GM18526 (cell line): Measurements from ENCODE around the gene TMCO4.

ENCODE experiments used
- POLR2A ChIP-seq: IDR thresholded peaks from 3 replicates; pipeline ENCODE4 v1.6.1; 2011; ENCODE audit not compliant: insufficient read length; ENCODE audit errors: extremely low read depth

The TMCO4 gene

GRCh38 chr1:19799230-19800075 lies at the start of gene TMCO4:
TMCO4 (minus strand) TSS chr1:19799916; CDS start chr1:19780758, 19,158 bp downstream.
- peak; percentile 54 for TF ChIP-seq POLR2A

- TF ChIP-seq POLR2A, result no peak
These were observed 46.6 kb upstream of the TMCO4 start for GRCh38 chr1:19846338-19846737.

GRCh38 chr1:19845555-19845954 lies 45.8 kb upstream of the TMCO4 start:
- TF ChIP-seq POLR2A, result no peak

- TF ChIP-seq POLR2A, result no peak
These were observed 45.2 kb upstream of the TMCO4 start for GRCh38 chr1:19844731-19845495.

- no peak for TF ChIP-seq POLR2A
These were observed 40.5 kb upstream of the TMCO4 start for GRCh38 chr1:19840228-19840627.

GRCh38 chr1:19837866-19838265 lies 38.1 kb upstream of the TMCO4 start:
- TF ChIP-seq POLR2A, result no peak

GRCh38 chr1:19835578-19835977 lies 35.9 kb upstream of the TMCO4 start:
- TF ChIP-seq POLR2A, result no peak

GRCh38 chr1:19831441-19831840 lies 31.7 kb upstream of the TMCO4 start:
- no peak for TF ChIP-seq POLR2A

GRCh38 chr1:19828546-19828945 lies 28.8 kb upstream of the TMCO4 start:
- no peak for TF ChIP-seq POLR2A

GRCh38 chr1:19825298-19825697 lies 25.6 kb upstream of the TMCO4 start:
- no peak for TF ChIP-seq POLR2A

GRCh38 chr1:19824541-19824940 lies 24.8 kb upstream of the TMCO4 start:
- no peak for TF ChIP-seq POLR2A

- no peak for TF ChIP-seq POLR2A
These were observed 24.3 kb upstream of the TMCO4 start for GRCh38 chr1:19824036-19824435.

GRCh38 chr1:19819701-19820100 lies 20.0 kb upstream of the TMCO4 start:
- TF ChIP-seq POLR2A, result no peak

- no peak for TF ChIP-seq POLR2A
These were observed 18.6 kb upstream of the TMCO4 start for GRCh38 chr1:19818324-19818723.

GRCh38 chr1:19817160-19817559 lies 17.4 kb upstream of the TMCO4 start:
- no peak for TF ChIP-seq POLR2A
